GM13976 (cell line): Measurements from ENCODE around the gene NDUFAF8.

Experiments used
- DNase-seq: peaks from one replicate; pipeline ENCODE4 v3.0.0; 2012; ENCODE audit warnings: low spot score
- CTCF ChIP-seq: IDR thresholded peaks from 2 replicates; pipeline ENCODE4 v1.5.1; 2012; ENCODE audit warnings: borderline replicate concordance, mild to moderate bottlenecking; ENCODE audit not compliant: insufficient read depth; ENCODE audit errors: extremely low read depth, missing control alignments, control extremely low read depth
- in situ Hi-C: fragments of 300-500 bp; cut with MboI; formaldehyde crosslinking; loops from one replicate; pipeline ENCODE4 v1.12.0; 2022; ENCODE audit warnings: low sequenced_read_pairs, mixed read lengths, inconsistent platforms; ENCODE audit not compliant: unreplicated experiment

The NDUFAF8 gene

DNA sequence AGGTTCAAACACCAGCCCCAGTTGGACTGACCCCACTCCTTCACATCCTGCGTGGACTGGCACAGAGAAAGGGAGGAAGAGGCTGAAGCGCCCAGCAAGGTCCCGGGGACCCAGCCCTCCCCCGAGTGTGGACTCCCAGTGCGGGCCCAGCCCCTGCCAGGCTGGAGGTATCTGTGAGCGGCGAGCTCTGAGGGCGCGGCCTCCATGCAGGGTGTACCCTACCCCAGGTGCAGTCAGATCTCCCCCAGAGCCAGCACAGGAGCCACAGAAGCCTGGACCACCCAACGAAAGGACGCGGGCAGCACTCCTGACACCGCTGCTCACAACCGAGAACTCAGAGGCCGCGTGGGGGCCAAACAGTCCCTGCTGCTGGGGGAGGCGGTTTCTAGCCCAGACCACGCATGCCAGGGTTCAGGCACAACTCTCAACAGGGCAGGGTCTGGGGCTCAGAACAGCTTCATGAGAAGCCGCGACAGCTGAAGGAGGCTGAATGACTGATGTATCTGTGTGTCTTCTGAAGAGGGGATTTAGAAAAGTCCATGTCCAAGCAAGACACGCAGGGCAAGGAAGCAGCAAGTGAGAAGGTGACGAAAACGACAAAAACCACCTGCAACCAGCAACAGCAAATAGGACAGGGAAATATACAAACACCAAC lies 47.5 kb downstream of the NDUFAF8 start:
- in situ Hi-C loops = no loop called here
- no peak for TF ChIP-seq CTCF
- no peak for DNase-seq

DNA sequence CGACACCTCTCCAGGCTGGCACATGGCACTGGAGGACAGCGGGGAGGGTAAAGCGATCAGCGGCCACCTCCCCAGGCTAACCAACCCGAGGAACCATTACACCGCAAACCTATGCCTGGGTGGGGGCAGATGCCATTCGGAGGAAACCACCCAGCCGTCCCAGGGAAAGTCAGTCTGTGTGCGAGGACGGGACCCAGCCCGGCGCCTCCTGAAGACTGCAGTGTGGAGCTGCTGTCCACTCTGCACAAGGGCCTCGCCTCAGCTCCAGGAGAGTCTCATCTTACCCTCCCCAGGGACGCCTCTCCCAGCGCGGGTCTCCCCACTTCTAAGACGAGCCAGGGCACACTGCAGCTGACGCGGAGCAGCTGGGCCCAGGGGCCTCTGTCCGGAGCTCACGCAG lies 48.0 kb downstream of the NDUFAF8 start:
- in situ Hi-C loops = no loop called here
- no peak for TF ChIP-seq CTCF
- no peak for DNase-seq

GRCh38 chr17:81287741-81288430 lies 48.8 kb downstream of the NDUFAF8 start:
- no peak for DNase-seq
- TF ChIP-seq CTCF = no peak

GRCh38 chr17:81288715-81289114 lies 49.6 kb downstream of the NDUFAF8 start:
- no peak for TF ChIP-seq CTCF
- in situ Hi-C loops = no loop called here
- DNase-seq = no peak

More at GRCh38 chr17:81287741-81288430, 48.8 kb downstream of the NDUFAF8 start:
- in situ Hi-C loops = no loop called here

- in situ Hi-C loops = no loop called here
- DNase-seq = no peak
- no peak for TF ChIP-seq CTCF
Observed at GRCh38 chr17:81289627-81290026, 50.5 kb downstream of the NDUFAF8 start.

- in situ Hi-C loops = no loop called here
- no peak for DNase-seq
- TF ChIP-seq CTCF = no peak
Observed at GRCh38 chr17:81290230-81290629, 51.1 kb downstream of the NDUFAF8 start.
